Measurements from ENCODE around the gene TCHHL1. TPM values are rescaled to one million over a fixed set of nuclear protein-coding genes. Genes with fewer than 3 reads are reported as not detected.

TCHHL1 gene
- polyA plus RNA-seq, 1 donor (not counting 4 experiments of a cell fraction or from before 2014, with no cell fraction given): not detected

- H3K27me3 ChIP-seq (ENCODE audit: control insufficient read depth, extremely low read depth, insufficient read depth, low read length): no peaks in the 10 kb centered on the region
- H3K79me2 ChIP-seq (ENCODE audit: control insufficient read depth, insufficient read depth, low read length): peaks cover 18% of the 10 kb centered on the region
- dilution Hi-C loops (cut with MboI; ENCODE audit: extremely low pct_ligation_motif_present, low sequenced_read_pairs): no loop called here
- DNase-seq (ENCODE audit: low read depth, low spot score) (no peak), FAIRE-seq (no peak)
- no peak overlapping the region for H2AFZ ChIP-seq (ENCODE audit: control insufficient read depth, low read length)
- H3K36me3 ChIP-seq (ENCODE audit: control insufficient read depth in 2 of 2, extremely low read depth in 1 of 2, insufficient read depth in 2 of 2, low read length in 2 of 2): peaks cover 3 to 5% of the 10 kb centered on the region in 2 experiments
- H3K27ac ChIP-seq (ENCODE audit: control insufficient read depth, insufficient read depth, low read length): no peak overlapping the region
- no peaks in the 10 kb centered on the region for H3K9me3 ChIP-seq (ENCODE audit: control insufficient read depth, low read depth, low read length)
- TF ChIP-seq CTCF (optimal IDR thresholded peaks at IDR 0.05 in 1 of 3, IDR thresholded peaks at IDR 0.05 in 1 of 3, conservative IDR thresholded peaks at IDR 0.05 in 1 of 3; ENCODE audit: extremely low read depth in 1 of 3, insufficient read depth in 2 of 3, low read length in 3 of 3) (no peak), EZH2 (IDR thresholded peaks at IDR 0.05; ENCODE audit: low read length) (no peak)
- H3K9ac ChIP-seq (ENCODE audit: control insufficient read depth, extremely low read depth, insufficient read depth, low read length): no peak overlapping the region
- no peaks in the 10 kb centered on the region for H4K20me1 ChIP-seq (ENCODE audit: control insufficient read depth, extremely low read depth, insufficient read depth, low read length)
- no peak overlapping the region for H3K4me3 ChIP-seq (ENCODE audit: control insufficient read depth in 2 of 3, extremely low read depth in 1 of 3, insufficient read depth in 2 of 3, low read depth in 1 of 3, low read length in 3 of 3)
- H3K9me1 ChIP-seq (ENCODE audit: control insufficient read depth, extremely low read depth, insufficient read depth, low read length): no peaks in the 10 kb centered on the region
- H3K4me2 ChIP-seq (ENCODE audit: control insufficient read depth, extremely low read depth, insufficient read depth, low read depth, low read length): no peak overlapping the region
- H3K4me1 ChIP-seq (ENCODE audit: control insufficient read depth, extremely low read depth, insufficient read depth, low read length): peaks cover 8% of the 10 kb centered on the region
These were observed 49.0 kb downstream of the TCHHL1 start for GRCh38 chr1:152039886-152040285.

GRCh38 chr1:152039461-152039860, 49.4 kb downstream of the TCHHL1 start:
- Histone ChIP-seq H3K4me2 (ENCODE audit: control insufficient read depth, extremely low read depth, insufficient read depth, low read depth, low read length) (no peak overlapping the region), H3K9me1 (ENCODE audit: control insufficient read depth, extremely low read depth, insufficient read depth, low read length) (no peaks in the 10 kb centered on the region), H3K27ac (ENCODE audit: control insufficient read depth, insufficient read depth, low read length) (no peak overlapping the region), H3K36me3 (ENCODE audit: control insufficient read depth in 2 of 2, extremely low read depth in 1 of 2, insufficient read depth in 2 of 2, low read length in 2 of 2) (peaks cover 5 to 6% of the 10 kb centered on the region in 2 experiments), H3K79me2 (ENCODE audit: control insufficient read depth, insufficient read depth, low read length) (peaks cover 23% of the 10 kb centered on the region), H3K4me3 (ENCODE audit: control insufficient read depth in 2 of 3, extremely low read depth in 1 of 3, insufficient read depth in 2 of 3, low read depth in 1 of 3, low read length in 3 of 3) (no peak overlapping the region), H3K4me1 (ENCODE audit: control insufficient read depth, extremely low read depth, insufficient read depth, low read length) (peaks cover 8% of the 10 kb centered on the region), H3K27me3 (ENCODE audit: control insufficient read depth, extremely low read depth, insufficient read depth, low read length) (no peaks in the 10 kb centered on the region), H3K9ac (ENCODE audit: control insufficient read depth, extremely low read depth, insufficient read depth, low read length) (no peak overlapping the region), H4K20me1 (ENCODE audit: control insufficient read depth, extremely low read depth, insufficient read depth, low read length) (no peaks in the 10 kb centered on the region), H3K9me3 (ENCODE audit: control insufficient read depth, low read depth, low read length) (no peaks in the 10 kb centered on the region), H2AFZ (ENCODE audit: control insufficient read depth, low read length) (no peak overlapping the region)
- DNase-seq (ENCODE audit: low read depth, low spot score): no peak
- dilution Hi-C loops (cut with MboI; ENCODE audit: extremely low pct_ligation_motif_present, low sequenced_read_pairs): no loop called here
- no peak for FAIRE-seq
- TF ChIP-seq CTCF (optimal IDR thresholded peaks at IDR 0.05 in 1 of 3, IDR thresholded peaks at IDR 0.05 in 1 of 3, conservative IDR thresholded peaks at IDR 0.05 in 1 of 3; ENCODE audit: extremely low read depth in 1 of 3, insufficient read depth in 2 of 3, low read length in 3 of 3) (no peak), EZH2 (IDR thresholded peaks at IDR 0.05; ENCODE audit: low read length) (no peak)

Data from keratinocyte (primary cell).